DND-41 (cell line): ENCODE data around the gene CYP2S1.

Experiments used
- ATAC-seq: fragments of 200-7000 bp; cut with Tn5 transposase; 3 replicates; pipeline ENCODE4 v1.9.1; 2021; ENCODE audit warnings: low read depth; ENCODE audit not compliant: insufficient read depth
- DNase-seq: peaks from one replicate; pipeline ENCODE4 v3.0.0-alpha.2; 2020
- H2AFZ ChIP-seq: 2 replicates; pipeline ENCODE4 v1.6.0; 2012; ENCODE audit warnings: low read depth, low read length
- H3K27ac ChIP-seq: 2 replicates; pipeline ENCODE4 v1.5.1; 2012; ENCODE audit warnings: low read length, inconsistent platforms
- H3K27me3 ChIP-seq: fragments of 200-600 bp; sonication (generic); 2 replicates; pipeline ENCODE4 v1.6.0; 2012; ENCODE audit warnings: low read length, mild to moderate bottlenecking, inconsistent platforms; ENCODE audit not compliant: insufficient read depth, poor library complexity
- H3K36me3 ChIP-seq: 2 replicates; pipeline ENCODE4 v1.5.1; 2012; ENCODE audit warnings: low read length, inconsistent platforms; ENCODE audit not compliant: insufficient read depth
- H3K4me1 ChIP-seq: 2 replicates; pipeline ENCODE4 v1.5.1; 2012; ENCODE audit warnings: mild to moderate bottlenecking, low read length; ENCODE audit not compliant: insufficient read depth
- H3K4me2 ChIP-seq: 2 replicates; pipeline ENCODE4 v1.6.0; 2012; ENCODE audit warnings: mild to moderate bottlenecking, moderate library complexity, low read length, inconsistent platforms; ENCODE audit not compliant: insufficient read depth
- H3K4me3 ChIP-seq, 2 experiments: fragments of 200-600 bp in 1 of 2; shearing (Covaris generic) in 1 of 2; 2 replicates each; pipeline ENCODE4 v1.5.1; 2012 to 2016; ENCODE audit warnings: inconsistent platforms in 2 of 2, low read length in 2 of 2, mild to moderate bottlenecking in 2 of 2, low read depth in 1 of 2, moderate library complexity in 1 of 2
- H3K79me2 ChIP-seq: 2 replicates; pipeline ENCODE4 v1.6.0; 2012; ENCODE audit warnings: low read length, inconsistent platforms; ENCODE audit not compliant: insufficient read depth
- H3K9ac ChIP-seq: 2 replicates; pipeline ENCODE4 v1.6.0; 2012; ENCODE audit warnings: low read depth, mild to moderate bottlenecking, inconsistent platforms, low read length, moderate library complexity
- H3K9me3 ChIP-seq: 2 replicates; pipeline ENCODE4 v1.5.1; 2012; ENCODE audit warnings: low read length, moderate library complexity, mild to moderate bottlenecking, inconsistent platforms; ENCODE audit not compliant: insufficient read depth, severe bottlenecking
- H4K20me1 ChIP-seq: 2 replicates; pipeline ENCODE4 v1.6.0; 2012; ENCODE audit warnings: low read length; ENCODE audit not compliant: insufficient read depth
- EZH2 ChIP-seq: IDR thresholded peaks from 3 replicates; pipeline ENCODE4 v1.6.1; 2012; ENCODE audit warnings: borderline replicate concordance, low read depth, mild to moderate bottlenecking, moderate library complexity, low read length, inconsistent platforms; ENCODE audit not compliant: severe bottlenecking
- TF ChIP-seq, protein P1 (sequence below): IDR thresholded peaks from 2 replicates; pipeline ENCODE4 v1.5.1; 2012; ENCODE audit warnings: borderline replicate concordance, low read length, moderate library complexity, mild to moderate bottlenecking; ENCODE audit not compliant: poor library complexity, severe bottlenecking; ENCODE audit errors: extremely low read depth

CYP2S1 gene

DNA sequence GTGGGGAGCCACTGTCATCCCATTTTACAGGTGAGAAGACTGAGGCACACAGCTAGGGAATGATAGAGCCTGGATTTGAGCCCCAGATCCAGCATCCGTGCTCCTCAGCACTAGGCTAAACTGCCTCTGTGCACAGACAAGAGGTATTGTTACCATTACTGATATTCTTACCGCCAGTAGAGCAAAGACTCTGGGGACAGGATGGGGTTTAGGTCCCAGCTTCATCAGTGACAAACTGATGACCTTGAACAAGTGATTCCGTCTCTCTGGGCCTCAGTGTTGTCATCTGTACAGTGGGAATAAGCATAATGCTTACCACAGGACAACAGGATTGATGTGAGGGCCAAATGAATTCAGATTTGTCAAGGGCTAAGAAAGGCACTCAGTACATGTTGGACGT, 42.5 kb downstream of the CYP2S1 start:
- Histone ChIP-seq H3K27me3 (no peaks in the 10 kb centered on the region), H3K36me3 (no peaks in the 10 kb centered on the region), H3K9me3 (no peaks in the 10 kb centered on the region), H2AFZ (no peak overlapping the region), H3K9ac (no peak overlapping the region), H3K4me3 (no peak overlapping the region), H3K4me2 (no peak overlapping the region), H3K79me2 (no peaks in the 10 kb centered on the region), H4K20me1 (no peaks in the 10 kb centered on the region), H3K27ac (no peak overlapping the region), H3K4me1 (no peaks in the 10 kb centered on the region)
- TF ChIP-seq, protein P1, sequence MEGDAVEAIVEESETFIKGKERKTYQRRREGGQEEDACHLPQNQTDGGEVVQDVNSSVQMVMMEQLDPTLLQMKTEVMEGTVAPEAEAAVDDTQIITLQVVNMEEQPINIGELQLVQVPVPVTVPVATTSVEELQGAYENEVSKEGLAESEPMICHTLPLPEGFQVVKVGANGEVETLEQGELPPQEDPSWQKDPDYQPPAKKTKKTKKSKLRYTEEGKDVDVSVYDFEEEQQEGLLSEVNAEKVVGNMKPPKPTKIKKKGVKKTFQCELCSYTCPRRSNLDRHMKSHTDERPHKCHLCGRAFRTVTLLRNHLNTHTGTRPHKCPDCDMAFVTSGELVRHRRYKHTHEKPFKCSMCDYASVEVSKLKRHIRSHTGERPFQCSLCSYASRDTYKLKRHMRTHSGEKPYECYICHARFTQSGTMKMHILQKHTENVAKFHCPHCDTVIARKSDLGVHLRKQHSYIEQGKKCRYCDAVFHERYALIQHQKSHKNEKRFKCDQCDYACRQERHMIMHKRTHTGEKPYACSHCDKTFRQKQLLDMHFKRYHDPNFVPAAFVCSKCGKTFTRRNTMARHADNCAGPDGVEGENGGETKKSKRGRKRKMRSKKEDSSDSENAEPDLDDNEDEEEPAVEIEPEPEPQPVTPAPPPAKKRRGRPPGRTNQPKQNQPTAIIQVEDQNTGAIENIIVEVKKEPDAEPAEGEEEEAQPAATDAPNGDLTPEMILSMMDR, result no peak
- no peak for TF ChIP-seq EZH2
- DNase-seq (no peak), ATAC-seq (no peak)

DNA sequence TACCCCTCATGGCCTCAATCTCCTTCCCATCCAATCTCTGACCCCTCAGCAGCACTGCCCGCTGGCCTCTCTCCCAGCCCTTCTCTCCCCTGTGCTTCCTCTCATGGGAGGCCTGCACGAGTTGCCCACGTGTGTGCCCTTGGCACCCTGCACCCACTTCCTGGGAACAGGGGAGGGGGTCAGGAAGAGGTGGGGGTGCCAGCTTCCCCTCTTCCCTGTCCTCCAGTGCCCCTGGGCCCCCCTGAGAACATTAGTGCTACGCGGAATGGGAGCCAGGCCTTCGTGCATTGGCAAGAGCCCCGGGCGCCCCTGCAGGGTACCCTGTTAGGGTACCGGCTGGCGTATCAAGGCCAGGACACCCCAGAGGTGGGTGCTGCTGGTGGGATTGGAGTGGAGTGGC, 45.2 kb downstream of the CYP2S1 start:
- no peaks in the 10 kb centered on the region for H4K20me1 ChIP-seq
- no peak overlapping the region for H2AFZ ChIP-seq
- no peaks in the 10 kb centered on the region for H3K9me3 ChIP-seq
- H3K27me3 ChIP-seq, result no peaks in the 10 kb centered on the region
- DNase-seq, result no peak
- no peak overlapping the region for H3K4me3 ChIP-seq
- H3K36me3 ChIP-seq, result no peaks in the 10 kb centered on the region
- no peak overlapping the region for H3K4me2 ChIP-seq
- H3K27ac ChIP-seq, result no peak overlapping the region
- H3K4me1 ChIP-seq, result no peaks in the 10 kb centered on the region
- H3K9ac ChIP-seq, result no peak overlapping the region
- no peak for ATAC-seq
- no peak for TF ChIP-seq EZH2
- TF ChIP-seq, protein P1, result no peak
- no peaks in the 10 kb centered on the region for H3K79me2 ChIP-seq

GRCh38 chr19:41239363-41239762, 46.3 kb downstream of the CYP2S1 start:
- no peak overlapping the region for H3K27ac ChIP-seq
- no peak overlapping the region for H2AFZ ChIP-seq
- no peaks in the 10 kb centered on the region for H3K9me3 ChIP-seq
- DNase-seq (no peak), ATAC-seq (no peak)
- H3K79me2 ChIP-seq, result no peaks in the 10 kb centered on the region
- TF ChIP-seq, protein P1, result no peak
- no peak for TF ChIP-seq EZH2
- no peaks in the 10 kb centered on the region for H3K4me1 ChIP-seq
- H3K27me3 ChIP-seq, result no peaks in the 10 kb centered on the region
- H3K9ac ChIP-seq, result no peak overlapping the region
- H3K4me3 ChIP-seq, result no peak overlapping the region
- no peaks in the 10 kb centered on the region for H4K20me1 ChIP-seq
- H3K4me2 ChIP-seq, result no peak overlapping the region
- H3K36me3 ChIP-seq, result no peaks in the 10 kb centered on the region

- H3K4me1 ChIP-seq, result no peaks in the 10 kb centered on the region
- no peaks in the 10 kb centered on the region for H4K20me1 ChIP-seq
- no peak overlapping the region for H3K4me2 ChIP-seq
- no peak overlapping the region for H2AFZ ChIP-seq
- no peak overlapping the region for H3K27ac ChIP-seq
- ATAC-seq, result no peak
- H3K79me2 ChIP-seq, result no peaks in the 10 kb centered on the region
- H3K9ac ChIP-seq, result no peak overlapping the region
- H3K36me3 ChIP-seq, result no peaks in the 10 kb centered on the region
- H3K27me3 ChIP-seq, result no peaks in the 10 kb centered on the region
- H3K9me3 ChIP-seq, result no peaks in the 10 kb centered on the region
- no peak for DNase-seq
- H3K4me3 ChIP-seq, result no peak overlapping the region
- TF ChIP-seq, protein P1, result no peak
- TF ChIP-seq EZH2, result no peak
These were observed 47.0 kb downstream of the CYP2S1 start for GRCh38 chr19:41239961-41240574.
